EH (cell line): Measurements from ENCODE around the gene LRBA.

ENCODE experiments used
- DNase-seq: peaks from one replicate; pipeline ENCODE4 v3.0.0-alpha.2; 2015; ENCODE audit warnings: low read depth

LRBA gene

GRCh38 chr4:150322646-150323045, 692.4 kb downstream of the LRBA start:
- no peak for DNase-seq

GRCh38 chr4:150321113-150321512, 694.0 kb downstream of the LRBA start:
- no peak for DNase-seq

GRCh38 chr4:150318971-150319370, 696.1 kb downstream of the LRBA start:
- no peak for DNase-seq

GRCh38 chr4:150318527-150318926, 696.6 kb downstream of the LRBA start:
- no peak for DNase-seq

GRCh38 chr4:150316332-150317205, 698.5 kb downstream of the LRBA start:
- DNase-seq: peak; percentile 58

- no peak for DNase-seq
Measured at GRCh38 chr4:150315691-150316090, 699.4 kb downstream of the LRBA start.

GRCh38 chr4:150315175-150315574, 699.9 kb downstream of the LRBA start:
- peak; percentile 36 for DNase-seq

GRCh38 chr4:150314031-150314430, 701.1 kb downstream of the LRBA start:
- no peak for DNase-seq

GRCh38 chr4:150310159-150310895, 704.8 kb downstream of the LRBA start:
- peak; percentile 80 for DNase-seq

- peak; percentile 78 for DNase-seq
Measured at GRCh38 chr4:150308824-150309472, 706.1 kb downstream of the LRBA start.

- DNase-seq: no peak
Measured at GRCh38 chr4:150306719-150307118, 708.4 kb downstream of the LRBA start.

GRCh38 chr4:150305995-150306394, 709.1 kb downstream of the LRBA start:
- peak; percentile 82 for DNase-seq

GRCh38 chr4:150302553-150302952, 712.5 kb downstream of the LRBA start:
- peak; percentile 96 for DNase-seq

- DNase-seq: no peak
Measured at GRCh38 chr4:150299816-150300215, 715.3 kb downstream of the LRBA start.

- peak; percentile 60 for DNase-seq
Measured at GRCh38 chr4:150297861-150298474, 717.1 kb downstream of the LRBA start.

- no peak for DNase-seq
Measured at GRCh38 chr4:150289881-150290280, 725.2 kb downstream of the LRBA start.

- DNase-seq: no peak
Measured at GRCh38 chr4:150289198-150289597, 725.9 kb downstream of the LRBA start.

GRCh38 chr4:150286656-150287055, 728.4 kb downstream of the LRBA start:
- DNase-seq: no peak

- DNase-seq: peak; percentile 97
Measured at GRCh38 chr4:150283689-150284088, 731.4 kb downstream of the LRBA start.

- no peak for DNase-seq
Measured at GRCh38 chr4:150280975-150281374, 734.1 kb downstream of the LRBA start.

- peak; percentile 95 for DNase-seq
Measured at GRCh38 chr4:150280081-150280895, 734.8 kb downstream of the LRBA start.
